Colonic mucosa (tissue), 4 donors: Measurements from ENCODE around the gene C1orf174. TPM values are rescaled to one million over a fixed set of nuclear protein-coding genes. Genes with fewer than 3 reads are reported as not detected.

Source experiments
- DNase-seq: peaks from one replicate; pipeline ENCODE4 v3.0.0-alpha.2; 2020
- H3K27ac ChIP-seq: fragments of 200-600 bp; one replicate; pipeline ENCODE4 v1.8.0; 2021
- H3K27me3 ChIP-seq: fragments of 200-600 bp; one replicate; pipeline ENCODE4 v1.8.0; 2021
- H3K36me3 ChIP-seq: fragments of 200-600 bp; one replicate; pipeline ENCODE4 v1.8.0; 2021
- H3K4me1 ChIP-seq: fragments of 200-600 bp; one replicate; pipeline ENCODE4 v1.8.0; 2021; ENCODE audit warnings: mild to moderate bottlenecking
- H3K4me3 ChIP-seq: fragments of 200-600 bp; one replicate; pipeline ENCODE4 v1.8.0; 2021
- H3K9ac ChIP-seq, 2 donors: one replicate each; pipeline ENCODE4 v1.7.0; 2013; ENCODE audit warnings: control low read depth in 2 of 2, low read depth in 2 of 2, low read length in 2 of 2
- H3K9me3 ChIP-seq: fragments of 200-600 bp; one replicate; pipeline ENCODE4 v1.8.0; 2021
- CTCF ChIP-seq: fragments of 200-600 bp; IDR thresholded peaks from one replicate; pipeline ENCODE4 v1.8.0; 2022; ENCODE audit warnings: antibody characterized with exemption, mild to moderate bottlenecking
- intact Hi-C: fragments of 100-400 bp; cut with DNase I; formaldehyde crosslinking; loops from one replicate; pipeline ENCODE4 v1.14.1; 2022
- total RNA-seq, 2 donors: library from RNA; stranded (reverse); fragmentation: NEBNext Ultra II Directional in 1 of 2; extraction: Animal tissue kit (Norgen Biotek cat#: 25700) in 1 of 2; gene quantifications; one replicate each; pipeline ENCODE4 v1.2.1, GENCODE V29; 2021
- donor health status: healthy.
- donor health status: DM: no; HTN: no; CAD: no.
- donor health status: DM: no; HTN: no; CAD: no.

The C1orf174 gene
- total RNA-seq, 2 donors from 2014 or later: 19.4 to 32.8 TPM

GRCh38 chr1:3928586-3928985, 28.5 kb upstream of the C1orf174 start:
- no peak for DNase-seq
- TF ChIP-seq CTCF: no peak

GRCh38 chr1:3926956-3927355, 26.9 kb upstream of the C1orf174 start:
- Histone ChIP-seq H3K9me3 (no peaks in the 10 kb centered on the region), H3K36me3 (no peaks in the 10 kb centered on the region), H3K9ac (no peak overlapping the region), H3K4me3 (no peak overlapping the region), H3K27ac (no peak overlapping the region), H3K4me1 (no peaks in the 10 kb centered on the region), H3K27me3 (no peaks in the 10 kb centered on the region)
- DNase-seq: no peak
- TF ChIP-seq CTCF: no peak
- intact Hi-C loops: no loop called here

More at GRCh38 chr1:3928586-3928985, 28.5 kb upstream of the C1orf174 start:
- Histone ChIP-seq H3K36me3 (no peaks in the 10 kb centered on the region), H3K27me3 (no peaks in the 10 kb centered on the region), H3K4me3 (no peak overlapping the region), H3K9ac (no peak overlapping the region), H3K27ac (no peak overlapping the region), H3K9me3 (no peaks in the 10 kb centered on the region), H3K4me1 (no peaks in the 10 kb centered on the region)
- intact Hi-C loops: no loop called here

GRCh38 chr1:3925762-3926161, 25.7 kb upstream of the C1orf174 start:
- no peaks in the 10 kb centered on the region for H3K27me3 ChIP-seq
- no peak for DNase-seq
- TF ChIP-seq CTCF: no peak
- no peaks in the 10 kb centered on the region for H3K9me3 ChIP-seq
- no peaks in the 10 kb centered on the region for H3K36me3 ChIP-seq
- H3K27ac ChIP-seq: no peak overlapping the region
- intact Hi-C loops: no loop called here
- H3K4me3 ChIP-seq: no peak overlapping the region
- no peak overlapping the region for H3K9ac ChIP-seq
- no peaks in the 10 kb centered on the region for H3K4me1 ChIP-seq

GRCh38 chr1:3925256-3925655, 25.2 kb upstream of the C1orf174 start:
- TF ChIP-seq CTCF: no peak

GRCh38 chr1:3924825-3925220, 24.8 kb upstream of the C1orf174 start:
- no peak overlapping the region for H3K4me3 ChIP-seq
- DNase-seq: no peak

More at GRCh38 chr1:3925256-3925655, 25.2 kb upstream of the C1orf174 start:
- no peak for DNase-seq
- intact Hi-C loops: no loop called here
- no peaks in the 10 kb centered on the region for H3K4me1 ChIP-seq
- H3K4me3 ChIP-seq: no peak overlapping the region
- H3K27me3 ChIP-seq: no peaks in the 10 kb centered on the region
- H3K9me3 ChIP-seq: no peaks in the 10 kb centered on the region
- H3K9ac ChIP-seq: no peak overlapping the region
- H3K27ac ChIP-seq: no peak overlapping the region
- H3K36me3 ChIP-seq: no peaks in the 10 kb centered on the region

More at GRCh38 chr1:3924825-3925220, 24.8 kb upstream of the C1orf174 start:
- H3K27ac ChIP-seq: no peak overlapping the region
- intact Hi-C loops: no loop called here
- no peaks in the 10 kb centered on the region for H3K36me3 ChIP-seq
- H3K4me1 ChIP-seq: no peaks in the 10 kb centered on the region
- no peaks in the 10 kb centered on the region for H3K9me3 ChIP-seq
- no peak for TF ChIP-seq CTCF
- H3K9ac ChIP-seq: no peak overlapping the region
- H3K27me3 ChIP-seq: no peaks in the 10 kb centered on the region
